SK-N-SH (cell line): ENCODE measurements around the gene SREBF2. TPM values are rescaled to one million over a fixed set of nuclear protein-coding genes. Genes with fewer than 3 reads are reported as not detected.

Source experiments
- CTCF ChIA-PET: fragments of 300-600, 350-600 bp; formaldehyde crosslinking; extraction: SDS; loops from one replicate; lab custom pipeline; 2021; lab: Yijun Ruan, JAX
- POLR2A ChIA-PET: fragments of 350-600 bp; sonication (Branson Sonifier 250); formaldehyde crosslinking; extraction: SDS; loops from one replicate; lab custom pipeline; 2020; ENCODE audit warnings: antibody characterized with exemption, inconsistent platforms; lab: Yijun Ruan, JAX
- DNase-seq: peaks from one replicate; pipeline ENCODE4 v3.0.0; 2012
- H2AFZ ChIP-seq: fragments of 200-600 bp; sonication (generic); 2 replicates; pipeline ENCODE4 v1.8.1; 2016; ENCODE audit warnings: antibody characterized with exemption, mild to moderate bottlenecking, low read depth
- H3F3A ChIP-seq: fragments of 200-600 bp; sonication (generic); replicated peaks from 2 replicates; pipeline ENCODE3; 2016; ENCODE audit warnings: antibody characterized with exemption, mild to moderate bottlenecking; ENCODE audit not compliant: insufficient read depth
- H3K27ac ChIP-seq, 2 experiments: fragments of 200-500 bp in 1 of 2; fragments of 200-600 bp in 1 of 2; sonication (Bioruptor generic) in 1 of 2; sonication (generic), shearing (Covaris generic) in 1 of 2; 2 replicates each; pipeline versions ENCODE4 v1.5.1 to v1.6.1; 2014 to 2016; ENCODE audit warnings: low read depth in 2 of 2, inconsistent platforms in 1 of 2, low read length in 1 of 2, mild to moderate bottlenecking in 1 of 2, mixed read lengths in 1 of 2
- H3K27me3 ChIP-seq: fragments of 200-600 bp; sonication (generic), shearing (Covaris generic); 2 replicates; pipeline ENCODE4 v1.6.1; 2016; ENCODE audit warnings: mixed run types; ENCODE audit not compliant: insufficient read depth
- H3K36me3 ChIP-seq, 2 experiments: fragments of 200-500 bp in 1 of 2; fragments of 200-600 bp in 1 of 2; sonication (Bioruptor generic) in 1 of 2; sonication (generic) in 1 of 2; replicated peaks in 1 of 2; 2 replicates each; pipeline versions ENCODE3 to v1.5.1; 2014 to 2016; ENCODE audit warnings: low read length in 1 of 2, mild to moderate bottlenecking in 1 of 2; ENCODE audit not compliant: insufficient read depth in 2 of 2, control insufficient read depth in 1 of 2
- H3K4me1 ChIP-seq, 2 experiments: fragments of 200-500 bp in 1 of 2; fragments of 200-600 bp in 1 of 2; sonication (Bioruptor generic) in 1 of 2; sonication (generic), shearing (Covaris generic) in 1 of 2; 2 replicates each; pipeline versions ENCODE4 v1.5.1 to v1.6.1; 2014 to 2016; ENCODE audit warnings: low read depth in 1 of 2, low read length in 1 of 2, mixed run types in 1 of 2; ENCODE audit not compliant: insufficient read depth in 2 of 2, control insufficient read depth in 1 of 2
- H3K4me2 ChIP-seq: fragments of 200-600 bp; sonication (generic), shearing (Covaris generic); 2 replicates; pipeline ENCODE4 v1.6.1; 2017; ENCODE audit warnings: mixed run types
- H3K4me3 ChIP-seq, 2 experiments: fragments of 200-500 bp in 1 of 2; fragments of 200-600 bp in 1 of 2; sonication (Bioruptor generic) in 1 of 2; sonication (generic), shearing (Covaris generic) in 1 of 2; 2 replicates each; pipeline versions ENCODE4 v1.5.1 to v1.8.1; 2014 to 2016; ENCODE audit warnings: low read depth in 2 of 2, inconsistent platforms in 1 of 2, low read length in 1 of 2, mild to moderate bottlenecking in 1 of 2, mixed read lengths in 1 of 2, moderate library complexity in 1 of 2
- H3K79me2 ChIP-seq: fragments of 200-600 bp; sonication (generic); 2 replicates; pipeline ENCODE4 v1.8.1; 2017; ENCODE audit warnings: mild to moderate bottlenecking; ENCODE audit not compliant: insufficient read depth
- H3K9ac ChIP-seq: fragments of 200-600 bp; sonication (generic); 2 replicates; pipeline ENCODE4 v1.6.1; 2017; ENCODE audit warnings: mixed run types
- H3K9me2 ChIP-seq: fragments of 200-600 bp; sonication (generic); 2 replicates; pipeline ENCODE4 v1.6.1; 2017; ENCODE audit warnings: mixed run types
- H3K9me3 ChIP-seq: fragments of 200-600 bp; sonication (generic); 2 replicates; pipeline ENCODE4 v1.6.1; 2017; ENCODE audit warnings: mixed run types, mild to moderate bottlenecking, moderate library complexity
- H4K20me1 ChIP-seq: fragments of 200-600 bp; sonication (generic); 2 replicates; pipeline ENCODE4 v1.6.1; 2017; ENCODE audit warnings: mild to moderate bottlenecking, mixed run types; ENCODE audit not compliant: insufficient read depth
- CHD2 ChIP-seq: fragments of 150-350 bp; IDR thresholded peaks from 2 replicates; pipeline ENCODE4 v1.6.1; 2018; ENCODE audit warnings: low read length; ENCODE audit not compliant: partially characterized antibody
- ELF1 ChIP-seq: IDR thresholded peaks from 2 replicates; pipeline ENCODE4 v1.4.0; 2012
- EZH2phosphoT487 ChIP-seq: fragments of 200-600 bp; sonication (generic); IDR thresholded peaks from 2 replicates; pipeline ENCODE4 v1.6.1; 2017; ENCODE audit warnings: low read depth, mixed run types, mild to moderate bottlenecking, antibody characterized with exemption, moderate library complexity, borderline replicate concordance
- FOXJ3 ChIP-seq: sonication (generic); formaldehyde crosslinking; IDR thresholded peaks from 2 replicates; pipeline ENCODE4 v1.5.1; 2020; ENCODE audit warnings: mild to moderate bottlenecking, missing genetic modification reagents
- FOXM1 ChIP-seq: IDR thresholded peaks from 2 replicates; pipeline ENCODE4 v1.4.0; 2012; ENCODE audit warnings: low read depth, mild to moderate bottlenecking
- MEF2A ChIP-seq: IDR thresholded peaks from 2 replicates; pipeline ENCODE4 v1.4.0; 2012; ENCODE audit warnings: low read depth, borderline replicate concordance
- POLR2AphosphoS5 ChIP-seq: IDR thresholded peaks from 2 replicates; pipeline ENCODE4 v1.6.1; 2012; ENCODE audit warnings: low read depth, low read length
- RAD21 ChIP-seq: IDR thresholded peaks from 2 replicates; pipeline ENCODE4 v1.6.1; 2012; ENCODE audit warnings: mild to moderate bottlenecking, low read length
- RFX5 ChIP-seq: IDR thresholded peaks from 2 replicates; pipeline ENCODE4 v1.6.1; 2012; ENCODE audit warnings: mild to moderate bottlenecking, improper control_type of control experiment, low read length
- SIN3A ChIP-seq: IDR thresholded peaks from 2 replicates; pipeline ENCODE4 v1.6.1; 2012; ENCODE audit warnings: low read depth, mild to moderate bottlenecking, low read length, moderate library complexity, borderline replicate concordance
- SMC3 ChIP-seq: IDR thresholded peaks from 2 replicates; pipeline ENCODE4 v1.6.1; 2012; ENCODE audit warnings: low read depth, low read length, improper control_type of control experiment
- TAF1 ChIP-seq: IDR thresholded peaks from 2 replicates; pipeline ENCODE4 v1.6.1; 2012; ENCODE audit warnings: low read depth, mild to moderate bottlenecking, low read length, moderate library complexity, borderline replicate concordance
- TCF12 ChIP-seq: IDR thresholded peaks from 2 replicates; pipeline ENCODE4 v1.4.0; 2012
- WGBS: methylation state at CpG from one replicate; pipeline ENCODE4 v1.1.6; 2017; ENCODE audit warnings: low lambda C conversion rate; 5-methylcytosine and 5-hydroxymethylcytosine counted together
- polyA plus RNA-seq, 3 experiments: library from polyadenylated mRNA; depleted of rRNA; stranded (reverse); fragments of >200 nt; gene quantifications; 2 replicates each; pipeline ENCODE4 v1.2.3, GENCODE V29; 2012
- TF ChIP-seq, protein P1 (sequence below): fragments of 150-350 bp; IDR thresholded peaks from 2 replicates; pipeline ENCODE4 v1.6.1; 2017; ENCODE audit warnings: antibody characterized with exemption, low read length, low read depth, borderline replicate concordance
- TF ChIP-seq, protein P2 (sequence below): IDR thresholded peaks from 2 replicates; pipeline ENCODE4; 2012
- TF ChIP-seq, protein P3 (sequence below): IDR thresholded peaks from 2 replicates; pipeline ENCODE4 v1.4.0; 2012; ENCODE audit warnings: low read depth, borderline replicate concordance
- TF ChIP-seq, protein P4 (sequence below): IDR thresholded peaks from 2 replicates; pipeline ENCODE4 v1.6.1; 2012; ENCODE audit warnings: mild to moderate bottlenecking, low read depth, low read length, moderate library complexity

Gene SREBF2
- polyA plus RNA-seq, 1 of the 3 experiments (the other 2 are of a cell fraction), result 7.5 TPM

DNA sequence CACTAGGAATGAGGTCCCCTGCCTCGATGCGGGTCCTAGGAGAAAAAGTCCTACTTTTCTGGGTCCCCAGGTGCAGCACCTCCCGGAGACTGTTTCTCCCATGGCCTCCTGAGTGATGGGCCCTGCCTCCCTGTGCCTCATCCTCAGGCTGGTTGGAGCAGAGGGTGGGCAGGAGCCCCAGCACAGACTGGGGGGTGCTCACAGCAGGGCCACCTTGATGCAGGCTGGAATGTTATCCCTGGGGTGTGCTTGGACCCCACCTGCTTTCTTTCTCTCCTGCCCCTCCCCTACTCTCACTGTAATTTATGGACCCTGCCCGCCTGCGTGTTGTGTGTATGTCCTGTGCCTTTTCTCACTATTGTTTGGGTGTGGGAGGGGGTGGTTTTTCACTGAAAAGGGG, 73.9 kb downstream of the SREBF2 start:
- no peak for TF ChIP-seq CHD2
- no peak for TF ChIP-seq TAF1
- TF ChIP-seq SIN3A, result no peak
- TF ChIP-seq, protein P1, sequence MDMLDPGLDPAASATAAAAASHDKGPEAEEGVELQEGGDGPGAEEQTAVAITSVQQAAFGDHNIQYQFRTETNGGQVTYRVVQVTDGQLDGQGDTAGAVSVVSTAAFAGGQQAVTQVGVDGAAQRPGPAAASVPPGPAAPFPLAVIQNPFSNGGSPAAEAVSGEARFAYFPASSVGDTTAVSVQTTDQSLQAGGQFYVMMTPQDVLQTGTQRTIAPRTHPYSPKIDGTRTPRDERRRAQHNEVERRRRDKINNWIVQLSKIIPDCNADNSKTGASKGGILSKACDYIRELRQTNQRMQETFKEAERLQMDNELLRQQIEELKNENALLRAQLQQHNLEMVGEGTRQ, result no peak
- no peak for TF ChIP-seq TCF12
- TF ChIP-seq MEF2A, result no peak
- TF ChIP-seq SMC3, result no peak
- TF ChIP-seq, protein P2, sequence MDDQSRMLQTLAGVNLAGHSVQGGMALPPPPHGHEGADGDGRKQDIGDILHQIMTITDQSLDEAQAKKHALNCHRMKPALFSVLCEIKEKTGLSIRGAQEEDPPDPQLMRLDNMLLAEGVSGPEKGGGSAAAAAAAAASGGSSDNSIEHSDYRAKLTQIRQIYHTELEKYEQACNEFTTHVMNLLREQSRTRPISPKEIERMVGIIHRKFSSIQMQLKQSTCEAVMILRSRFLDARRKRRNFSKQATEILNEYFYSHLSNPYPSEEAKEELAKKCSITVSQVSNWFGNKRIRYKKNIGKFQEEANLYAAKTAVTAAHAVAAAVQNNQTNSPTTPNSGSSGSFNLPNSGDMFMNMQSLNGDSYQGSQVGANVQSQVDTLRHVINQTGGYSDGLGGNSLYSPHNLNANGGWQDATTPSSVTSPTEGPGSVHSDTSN, result no peak
- TF ChIP-seq, protein P3, sequence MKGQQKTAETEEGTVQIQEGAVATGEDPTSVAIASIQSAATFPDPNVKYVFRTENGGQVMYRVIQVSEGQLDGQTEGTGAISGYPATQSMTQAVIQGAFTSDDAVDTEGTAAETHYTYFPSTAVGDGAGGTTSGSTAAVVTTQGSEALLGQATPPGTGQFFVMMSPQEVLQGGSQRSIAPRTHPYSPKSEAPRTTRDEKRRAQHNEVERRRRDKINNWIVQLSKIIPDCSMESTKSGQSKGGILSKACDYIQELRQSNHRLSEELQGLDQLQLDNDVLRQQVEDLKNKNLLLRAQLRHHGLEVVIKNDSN, result no peak
- no peak for TF ChIP-seq FOXJ3 (CRISPR knock-in tag)
- TF ChIP-seq RFX5, result no peak
- TF ChIP-seq, protein P4, sequence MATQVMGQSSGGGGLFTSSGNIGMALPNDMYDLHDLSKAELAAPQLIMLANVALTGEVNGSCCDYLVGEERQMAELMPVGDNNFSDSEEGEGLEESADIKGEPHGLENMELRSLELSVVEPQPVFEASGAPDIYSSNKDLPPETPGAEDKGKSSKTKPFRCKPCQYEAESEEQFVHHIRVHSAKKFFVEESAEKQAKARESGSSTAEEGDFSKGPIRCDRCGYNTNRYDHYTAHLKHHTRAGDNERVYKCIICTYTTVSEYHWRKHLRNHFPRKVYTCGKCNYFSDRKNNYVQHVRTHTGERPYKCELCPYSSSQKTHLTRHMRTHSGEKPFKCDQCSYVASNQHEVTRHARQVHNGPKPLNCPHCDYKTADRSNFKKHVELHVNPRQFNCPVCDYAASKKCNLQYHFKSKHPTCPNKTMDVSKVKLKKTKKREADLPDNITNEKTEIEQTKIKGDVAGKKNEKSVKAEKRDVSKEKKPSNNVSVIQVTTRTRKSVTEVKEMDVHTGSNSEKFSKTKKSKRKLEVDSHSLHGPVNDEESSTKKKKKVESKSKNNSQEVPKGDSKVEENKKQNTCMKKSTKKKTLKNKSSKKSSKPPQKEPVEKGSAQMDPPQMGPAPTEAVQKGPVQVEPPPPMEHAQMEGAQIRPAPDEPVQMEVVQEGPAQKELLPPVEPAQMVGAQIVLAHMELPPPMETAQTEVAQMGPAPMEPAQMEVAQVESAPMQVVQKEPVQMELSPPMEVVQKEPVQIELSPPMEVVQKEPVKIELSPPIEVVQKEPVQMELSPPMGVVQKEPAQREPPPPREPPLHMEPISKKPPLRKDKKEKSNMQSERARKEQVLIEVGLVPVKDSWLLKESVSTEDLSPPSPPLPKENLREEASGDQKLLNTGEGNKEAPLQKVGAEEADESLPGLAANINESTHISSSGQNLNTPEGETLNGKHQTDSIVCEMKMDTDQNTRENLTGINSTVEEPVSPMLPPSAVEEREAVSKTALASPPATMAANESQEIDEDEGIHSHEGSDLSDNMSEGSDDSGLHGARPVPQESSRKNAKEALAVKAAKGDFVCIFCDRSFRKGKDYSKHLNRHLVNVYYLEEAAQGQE, result no peak
- no peak for TF ChIP-seq FOXM1
- TF ChIP-seq EZH2phosphoT487, result no peak
- no peak for TF ChIP-seq POLR2AphosphoS5
- TF ChIP-seq RAD21, result no peak
- TF ChIP-seq ELF1, result no peak
- H3K27ac ChIP-seq, result no peak overlapping the region

More for the DNA sequence above, 73.9 kb downstream of the SREBF2 start:
- no peaks in the 10 kb centered on the region for H3K79me2 ChIP-seq
- H2AFZ ChIP-seq, result no peak overlapping the region
- H3K4me2 ChIP-seq, result no peak overlapping the region
- no peaks in the 10 kb centered on the region; a peak in 1 of 4 replicates for H3K4me1 ChIP-seq
- ChIA-PET POLR2A (no interaction called here), CTCF (no interaction called here)
- H4K20me1 ChIP-seq, result no peaks in the 10 kb centered on the region
- no peaks in the 10 kb centered on the region for H3K9me2 ChIP-seq
- H3F3A ChIP-seq, result no peaks in the 10 kb centered on the region
- no peak overlapping the region for H3K4me3 ChIP-seq
- peaks cover 13% of the 10 kb centered on the region; the same call in 1 of the 2 replicates for H3K27me3 ChIP-seq
- no peaks in the 10 kb centered on the region for H3K9me3 ChIP-seq
- no peak for DNase-seq
- H3K9ac ChIP-seq, result no peak overlapping the region
- 100% methylated on average over 2 of the region's 5 CpGs for WGBS
- no peaks in the 10 kb centered on the region for H3K36me3 ChIP-seq
